Mammary epithelial cell (primary cell): ENCODE data around the gene WNT11.

Experiments used
- EZH2 ChIP-seq: IDR thresholded peaks from 2 replicates; pipeline ENCODE4 v1.6.1; 2012; ENCODE audit warnings: low read length, inconsistent platforms, borderline replicate concordance
- TF ChIP-seq, protein P1 (sequence below), 2 donors: IDR thresholded peaks in 1 of 2; conservative IDR thresholded peaks in 1 of 2; 2 replicates each; pipeline ENCODE4 v1.5.1; 2011 to 2012; ENCODE audit warnings: inconsistent platforms in 2 of 2, low read length in 2 of 2, mild to moderate bottlenecking in 2 of 2, control low read depth in 1 of 2, low read depth in 1 of 2; ENCODE audit not compliant: insufficient read depth in 1 of 2; ENCODE audit errors: extremely low read depth in 1 of 2

DNA sequence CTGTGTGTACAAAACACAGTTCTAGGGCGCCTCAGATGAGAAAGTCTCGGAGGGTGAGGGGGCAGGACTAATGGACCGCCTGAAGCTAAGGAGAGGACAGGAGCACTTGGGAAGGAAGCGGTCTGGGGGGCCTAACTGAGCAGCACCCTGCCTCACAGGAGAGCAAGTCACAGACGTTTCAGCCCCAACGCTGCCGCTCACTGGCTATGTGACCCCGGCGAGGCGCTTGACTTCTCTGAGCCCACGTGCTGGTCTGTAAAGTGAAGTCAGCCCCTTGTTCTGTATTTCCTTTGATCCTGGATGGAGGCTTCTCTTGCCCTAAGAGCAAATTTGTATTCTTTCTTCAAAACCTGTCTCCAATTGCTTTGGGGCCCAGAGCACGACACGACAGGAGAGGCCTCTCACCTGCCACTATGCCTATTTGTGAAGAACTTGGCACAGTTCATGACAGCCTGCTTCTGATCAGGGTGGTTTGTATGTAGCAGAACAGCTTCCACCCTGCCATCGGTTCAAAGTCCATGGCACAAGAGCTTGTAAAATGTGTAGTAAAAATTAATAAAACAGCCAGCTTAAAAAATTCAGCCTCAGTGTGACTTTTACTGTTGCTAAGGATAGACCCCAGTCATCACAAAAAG, 59.1 kb downstream of the WNT11 start:
- TF ChIP-seq, protein P1, sequence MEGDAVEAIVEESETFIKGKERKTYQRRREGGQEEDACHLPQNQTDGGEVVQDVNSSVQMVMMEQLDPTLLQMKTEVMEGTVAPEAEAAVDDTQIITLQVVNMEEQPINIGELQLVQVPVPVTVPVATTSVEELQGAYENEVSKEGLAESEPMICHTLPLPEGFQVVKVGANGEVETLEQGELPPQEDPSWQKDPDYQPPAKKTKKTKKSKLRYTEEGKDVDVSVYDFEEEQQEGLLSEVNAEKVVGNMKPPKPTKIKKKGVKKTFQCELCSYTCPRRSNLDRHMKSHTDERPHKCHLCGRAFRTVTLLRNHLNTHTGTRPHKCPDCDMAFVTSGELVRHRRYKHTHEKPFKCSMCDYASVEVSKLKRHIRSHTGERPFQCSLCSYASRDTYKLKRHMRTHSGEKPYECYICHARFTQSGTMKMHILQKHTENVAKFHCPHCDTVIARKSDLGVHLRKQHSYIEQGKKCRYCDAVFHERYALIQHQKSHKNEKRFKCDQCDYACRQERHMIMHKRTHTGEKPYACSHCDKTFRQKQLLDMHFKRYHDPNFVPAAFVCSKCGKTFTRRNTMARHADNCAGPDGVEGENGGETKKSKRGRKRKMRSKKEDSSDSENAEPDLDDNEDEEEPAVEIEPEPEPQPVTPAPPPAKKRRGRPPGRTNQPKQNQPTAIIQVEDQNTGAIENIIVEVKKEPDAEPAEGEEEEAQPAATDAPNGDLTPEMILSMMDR (conservative IDR thresholded peaks at IDR 0.05 in 1 of 2, IDR thresholded peaks at IDR 0.05 in 1 of 2; ENCODE audit: extremely low read depth in 1 of 2, insufficient read depth in 1 of 2, low read depth in 1 of 2, low read length in 2 of 2) = no peak
- TF ChIP-seq EZH2 = no peak
